NB4 (cell line): ENCODE results near the gene MERTK.
"Not testable (repeated sequence)": the region's sequence is repeated elsewhere in the genome, so short reads cannot be mapped to it uniquely, and the experiment has no call there.

Source experiments
- DNase-seq: peaks from one replicate; pipeline ENCODE4 v3.0.0; 2010; ENCODE audit warnings: low read depth
- H3K4me3 ChIP-seq: one replicate; pipeline ENCODE4 v1.5.1; 2011; ENCODE audit warnings: mild to moderate bottlenecking, low read depth, low read length, moderate library complexity
- MYC ChIP-seq: IDR thresholded peaks from 2 replicates; pipeline ENCODE4 v1.6.1; 2011; ENCODE audit warnings: low read depth, low read length
- POLR2A ChIP-seq: IDR thresholded peaks from 2 replicates; pipeline ENCODE4 v1.6.1; 2011; ENCODE audit warnings: mild to moderate bottlenecking; ENCODE audit not compliant: insufficient read length; ENCODE audit errors: extremely low read depth
- TF ChIP-seq, protein P1 (sequence below): IDR thresholded peaks from 2 replicates; pipeline ENCODE4 v1.6.1; 2011; ENCODE audit warnings: low read depth, low read length
- TF ChIP-seq, protein P2 (sequence below): IDR thresholded peaks from one replicate; pipeline ENCODE4 v1.5.1; 2012; ENCODE audit warnings: low read depth, low read length

Gene MERTK

DNA sequence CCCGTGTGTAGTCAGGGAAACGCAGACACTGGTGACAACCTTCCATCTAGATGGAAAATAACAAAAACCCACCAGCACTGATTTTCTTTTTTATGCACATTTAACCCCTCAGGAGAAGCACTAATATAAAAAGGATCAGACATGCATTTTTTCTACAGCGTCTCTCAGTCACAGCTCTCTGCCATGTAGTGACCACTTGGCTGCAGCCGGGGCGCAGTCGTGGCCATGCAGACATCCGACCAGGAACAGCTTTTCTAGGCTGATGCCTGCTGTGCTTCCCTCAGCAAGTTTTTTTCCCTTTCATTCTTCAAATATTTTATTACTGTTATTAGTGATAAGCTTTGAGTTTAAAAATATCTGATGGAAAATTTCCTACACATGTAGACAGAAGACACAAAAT is 63.3 kb downstream of the MERTK start:
- TF ChIP-seq, protein P1, sequence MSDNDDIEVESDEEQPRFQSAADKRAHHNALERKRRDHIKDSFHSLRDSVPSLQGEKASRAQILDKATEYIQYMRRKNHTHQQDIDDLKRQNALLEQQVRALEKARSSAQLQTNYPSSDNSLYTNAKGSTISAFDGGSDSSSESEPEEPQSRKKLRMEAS = no peak
- no peak for TF ChIP-seq MYC
- TF ChIP-seq, protein P2, sequence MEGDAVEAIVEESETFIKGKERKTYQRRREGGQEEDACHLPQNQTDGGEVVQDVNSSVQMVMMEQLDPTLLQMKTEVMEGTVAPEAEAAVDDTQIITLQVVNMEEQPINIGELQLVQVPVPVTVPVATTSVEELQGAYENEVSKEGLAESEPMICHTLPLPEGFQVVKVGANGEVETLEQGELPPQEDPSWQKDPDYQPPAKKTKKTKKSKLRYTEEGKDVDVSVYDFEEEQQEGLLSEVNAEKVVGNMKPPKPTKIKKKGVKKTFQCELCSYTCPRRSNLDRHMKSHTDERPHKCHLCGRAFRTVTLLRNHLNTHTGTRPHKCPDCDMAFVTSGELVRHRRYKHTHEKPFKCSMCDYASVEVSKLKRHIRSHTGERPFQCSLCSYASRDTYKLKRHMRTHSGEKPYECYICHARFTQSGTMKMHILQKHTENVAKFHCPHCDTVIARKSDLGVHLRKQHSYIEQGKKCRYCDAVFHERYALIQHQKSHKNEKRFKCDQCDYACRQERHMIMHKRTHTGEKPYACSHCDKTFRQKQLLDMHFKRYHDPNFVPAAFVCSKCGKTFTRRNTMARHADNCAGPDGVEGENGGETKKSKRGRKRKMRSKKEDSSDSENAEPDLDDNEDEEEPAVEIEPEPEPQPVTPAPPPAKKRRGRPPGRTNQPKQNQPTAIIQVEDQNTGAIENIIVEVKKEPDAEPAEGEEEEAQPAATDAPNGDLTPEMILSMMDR = no peak
- no peak for TF ChIP-seq POLR2A
- H3K4me3 ChIP-seq = no peak overlapping the region
- no peak for DNase-seq

DNA sequence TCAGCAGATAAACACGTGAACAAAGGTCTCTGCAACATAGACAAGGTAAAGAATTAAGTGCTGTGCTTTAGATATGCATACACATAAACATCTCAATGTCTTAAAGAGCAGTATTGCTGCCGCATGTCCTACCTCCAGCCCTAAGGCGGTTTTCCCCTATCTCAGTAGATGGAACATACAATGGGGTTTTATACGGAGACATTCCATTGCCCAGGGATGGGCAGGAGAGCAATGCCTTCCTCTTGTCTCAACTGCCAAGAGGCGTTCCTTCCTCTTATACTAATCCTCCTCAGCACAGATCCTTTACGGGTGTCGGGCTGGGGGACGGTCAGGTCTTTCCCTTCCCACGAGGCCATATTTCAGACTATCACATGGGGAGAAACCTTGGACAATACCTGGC is 64.7 kb downstream of the MERTK start:
- not testable (repeated sequence) for DNase-seq, H3K4me3 ChIP-seq

DNA sequence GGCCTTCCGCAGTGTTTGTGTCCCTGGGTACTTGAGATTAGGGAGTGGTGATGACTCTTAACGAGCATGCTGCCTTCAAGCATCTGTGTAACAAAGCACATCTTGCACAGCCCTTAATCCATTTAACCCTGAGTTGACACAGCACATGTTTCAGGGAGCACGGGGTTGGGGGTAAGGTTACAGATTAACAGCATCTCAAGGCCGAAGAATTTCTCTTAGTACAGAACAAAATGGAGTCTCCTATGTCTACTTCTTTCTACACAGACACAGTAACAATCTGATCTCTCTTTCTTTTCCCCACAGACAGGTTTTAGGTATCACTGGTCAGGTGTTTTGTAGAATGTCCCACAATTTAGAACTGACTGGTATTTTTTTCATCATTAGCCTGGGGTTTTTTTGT is 65.1 kb downstream of the MERTK start:
- not testable (repeated sequence) for H3K4me3 ChIP-seq, DNase-seq

DNA sequence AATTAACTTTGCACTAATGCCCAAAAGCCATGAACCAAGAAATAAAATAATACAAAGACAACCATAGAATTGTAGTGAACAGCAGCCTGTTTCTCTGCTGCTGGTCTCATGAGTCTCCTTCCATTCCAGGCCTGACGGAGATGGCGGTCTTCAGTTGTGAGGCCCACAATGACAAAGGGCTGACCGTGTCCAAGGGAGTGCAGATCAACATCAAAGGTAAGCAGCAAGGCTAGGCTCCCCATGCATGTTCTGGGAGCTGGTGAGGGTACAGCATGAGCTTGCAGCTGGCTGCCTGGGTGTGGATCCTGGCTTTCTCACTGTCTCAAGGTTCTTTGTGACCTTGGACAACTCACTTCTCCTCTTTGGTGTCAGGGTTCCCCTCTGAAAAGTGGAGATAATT is 66.7 kb downstream of the MERTK start:
- H3K4me3 ChIP-seq = no peak overlapping the region
- DNase-seq = no peak
- TF ChIP-seq, protein P1 = no peak
- no peak for TF ChIP-seq MYC
- no peak for TF ChIP-seq POLR2A
- TF ChIP-seq, protein P2 = no peak

DNA sequence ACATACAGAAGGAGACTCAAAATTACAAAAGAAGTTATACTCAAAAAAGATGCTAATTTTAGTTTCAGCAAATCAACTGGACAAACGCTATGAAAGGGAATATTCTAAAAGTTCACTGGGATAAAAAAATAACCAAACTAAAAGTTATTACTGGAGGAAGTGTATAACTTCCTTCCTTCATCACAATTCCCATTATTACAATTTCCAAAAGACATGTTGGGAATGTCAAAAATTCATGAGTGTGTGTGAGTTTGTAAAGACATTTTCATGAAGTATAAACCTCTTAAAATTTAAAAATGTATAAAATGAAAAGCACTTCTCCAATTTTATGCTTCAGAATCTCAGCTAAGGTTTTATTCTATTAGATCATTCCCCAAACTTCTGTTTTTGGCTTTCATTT is 67.8 kb downstream of the MERTK start:
- DNase-seq = no peak
- TF ChIP-seq, protein P1 = no peak
- TF ChIP-seq, protein P2 = no peak
- no peak for TF ChIP-seq MYC
- TF ChIP-seq POLR2A = no peak
- H3K4me3 ChIP-seq = no peak overlapping the region

DNA sequence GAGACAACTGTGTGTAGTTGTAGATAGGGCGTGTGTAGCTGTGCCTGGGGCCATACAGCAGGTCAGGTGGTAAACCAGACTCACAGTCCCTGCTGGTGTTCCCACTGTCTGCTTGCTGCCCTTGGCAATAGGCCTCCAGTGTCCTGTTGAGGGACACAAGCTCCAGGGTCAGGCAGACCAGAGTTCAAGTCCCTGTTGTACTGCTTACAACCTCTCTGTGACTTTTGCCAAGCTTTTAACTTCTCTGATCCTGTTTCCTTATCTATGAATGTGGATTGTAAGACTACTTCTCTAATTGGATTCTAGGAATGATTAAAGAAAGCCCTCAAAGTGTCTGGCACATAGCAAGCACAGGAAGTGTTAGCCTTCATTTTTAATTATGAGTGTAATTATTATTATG is 68.6 kb downstream of the MERTK start:
- no peak overlapping the region for H3K4me3 ChIP-seq
- TF ChIP-seq, protein P1 = no peak
- TF ChIP-seq, protein P2 = no peak
- TF ChIP-seq POLR2A (no peak), MYC (no peak)
- DNase-seq = no peak

DNA sequence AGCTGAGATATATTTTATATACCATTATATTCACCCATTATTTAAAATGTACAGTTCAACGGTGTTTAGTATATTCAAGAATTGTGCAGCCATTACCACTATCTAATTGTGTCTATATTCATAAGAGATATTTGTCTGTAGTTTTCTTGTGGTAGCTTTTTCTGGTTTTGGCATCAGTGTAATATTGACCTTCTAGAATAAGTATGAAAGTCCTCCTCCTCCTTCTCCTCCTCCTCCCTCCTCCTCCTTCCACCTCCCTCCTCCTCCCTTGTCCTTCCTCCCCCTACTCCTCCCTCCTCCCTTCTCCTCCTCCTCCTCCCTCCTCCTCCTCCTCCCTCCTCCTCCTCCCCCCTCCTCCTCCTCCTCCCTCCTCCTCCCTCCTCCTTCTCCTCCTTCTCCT is 72.0 kb downstream of the MERTK start:
- TF ChIP-seq MYC = no peak
- TF ChIP-seq POLR2A = no peak
- TF ChIP-seq, protein P1 = no peak
- TF ChIP-seq, protein P2 = no peak
- H3K4me3 ChIP-seq = no peak overlapping the region
- no peak for DNase-seq
